Body of pancreas (tissue), 4 donors: Measurements from ENCODE around the gene COL21A1.

Experiments used
- POLR2A ChIP-seq, 3 donors: fragments of 450-650 bp; IDR thresholded peaks; one replicate each; pipeline ENCODE4 v1.6.1; 2016; ENCODE audit warnings: antibody characterized with exemption in 3 of 3, mild to moderate bottlenecking in 2 of 3
- TF ChIP-seq, protein P1 (sequence below), 7 experiments: fragments of 450-650 bp in 4 of 7; fragments of 200-600 bp in 3 of 7; sonication (generic) in 3 of 7; IDR thresholded peaks; one replicate each; pipeline ENCODE4 v1.5.1; 2016 to 2019; ENCODE audit warnings: antibody characterized with exemption in 7 of 7

DNA sequence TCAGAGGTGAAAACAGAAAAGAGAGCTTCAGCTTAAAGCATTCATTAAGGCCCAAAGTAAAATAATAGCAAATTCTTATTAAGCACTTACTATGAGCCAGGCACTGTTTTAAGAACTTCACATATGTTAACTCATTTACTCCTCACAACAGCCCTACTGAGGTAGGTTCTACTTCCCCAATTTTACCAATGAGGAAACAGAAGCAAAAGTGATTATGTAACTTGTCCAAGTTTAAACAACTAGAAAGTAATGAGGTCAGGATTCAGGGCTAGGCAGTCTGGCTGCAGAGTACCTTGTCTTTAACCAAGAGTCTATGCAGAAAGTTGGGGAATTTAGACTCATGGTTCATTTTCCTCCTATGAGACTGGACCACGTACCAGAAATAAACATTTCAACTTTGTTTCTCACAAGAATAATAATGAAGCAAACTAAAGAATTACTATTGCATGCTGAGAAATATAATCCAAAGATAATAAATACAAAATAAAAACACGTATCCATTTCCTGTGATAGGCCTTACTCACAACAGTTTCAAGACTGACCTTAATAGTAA lies 3.8 kb downstream of the COL21A1 start:
- TF ChIP-seq, protein P1, sequence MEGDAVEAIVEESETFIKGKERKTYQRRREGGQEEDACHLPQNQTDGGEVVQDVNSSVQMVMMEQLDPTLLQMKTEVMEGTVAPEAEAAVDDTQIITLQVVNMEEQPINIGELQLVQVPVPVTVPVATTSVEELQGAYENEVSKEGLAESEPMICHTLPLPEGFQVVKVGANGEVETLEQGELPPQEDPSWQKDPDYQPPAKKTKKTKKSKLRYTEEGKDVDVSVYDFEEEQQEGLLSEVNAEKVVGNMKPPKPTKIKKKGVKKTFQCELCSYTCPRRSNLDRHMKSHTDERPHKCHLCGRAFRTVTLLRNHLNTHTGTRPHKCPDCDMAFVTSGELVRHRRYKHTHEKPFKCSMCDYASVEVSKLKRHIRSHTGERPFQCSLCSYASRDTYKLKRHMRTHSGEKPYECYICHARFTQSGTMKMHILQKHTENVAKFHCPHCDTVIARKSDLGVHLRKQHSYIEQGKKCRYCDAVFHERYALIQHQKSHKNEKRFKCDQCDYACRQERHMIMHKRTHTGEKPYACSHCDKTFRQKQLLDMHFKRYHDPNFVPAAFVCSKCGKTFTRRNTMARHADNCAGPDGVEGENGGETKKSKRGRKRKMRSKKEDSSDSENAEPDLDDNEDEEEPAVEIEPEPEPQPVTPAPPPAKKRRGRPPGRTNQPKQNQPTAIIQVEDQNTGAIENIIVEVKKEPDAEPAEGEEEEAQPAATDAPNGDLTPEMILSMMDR (IDR thresholded peaks at IDR 0.05): no peak
- no peak for TF ChIP-seq POLR2A (IDR thresholded peaks at IDR 0.05)
